ENCODE data around the gene WASHC4.

WASHC4 gene

GRCh38 chr12:105107494-105108371 lies at the start of gene WASHC4:
Gene WASHC4, plus strand, starts transcription at chr12:105107731. Its CDS starts 70 bp downstream, at chr12:105107801.
- DNase-seq: peak; percentile 80

GRCh38 chr12:105060715-105061378 lies 46.7 kb upstream of the WASHC4 start:
- DNase-seq: no peak

- DNase-seq: no peak
Observed at GRCh38 chr12:105064564-105065178, 42.9 kb upstream of the WASHC4 start.

GRCh38 chr12:105067511-105068031 lies 40.0 kb upstream of the WASHC4 start:
- no peak for DNase-seq

- no peak for DNase-seq
Observed at GRCh38 chr12:105069936-105070702, 37.4 kb upstream of the WASHC4 start.

GRCh38 chr12:105071981-105072380 lies 35.5 kb upstream of the WASHC4 start:
- no peak for DNase-seq

- no peak for DNase-seq
Observed at GRCh38 chr12:105072888-105073488, 34.5 kb upstream of the WASHC4 start.

- no peak for DNase-seq
Observed at GRCh38 chr12:105076098-105076497, 31.4 kb upstream of the WASHC4 start.

- DNase-seq: no peak
Observed at GRCh38 chr12:105076913-105077312, 30.6 kb upstream of the WASHC4 start.

GRCh38 chr12:105077435-105077834 lies 30.1 kb upstream of the WASHC4 start:
- DNase-seq: no peak

GRCh38 chr12:105078712-105079570 lies 28.6 kb upstream of the WASHC4 start:
- DNase-seq: no peak

- no peak for DNase-seq
Observed at GRCh38 chr12:105083031-105083430, 24.5 kb upstream of the WASHC4 start.

- DNase-seq: peak; percentile 19
Observed at GRCh38 chr12:105083551-105084105, 23.9 kb upstream of the WASHC4 start.

- peak; percentile 31 for DNase-seq
Observed at GRCh38 chr12:105084251-105085250, 23.0 kb upstream of the WASHC4 start, which contains the start of gene ALDH1L2. Gene ALDH1L2, minus strand, starts transcription at chr12:105084458. Its CDS starts 22 bp downstream, at chr12:105084436.

GRCh38 chr12:105085501-105085900 lies 22.0 kb upstream of the WASHC4 start:
- no peak for DNase-seq

- DNase-seq: no peak
Observed at GRCh38 chr12:105089817-105090216, 17.7 kb upstream of the WASHC4 start.

- DNase-seq: no peak
Observed at GRCh38 chr12:105090361-105090760, 17.2 kb upstream of the WASHC4 start.

- DNase-seq: no peak
Observed at GRCh38 chr12:105091476-105092206, 15.9 kb upstream of the WASHC4 start.

- no peak for DNase-seq
Observed at GRCh38 chr12:105092336-105092735, 15.2 kb upstream of the WASHC4 start.
